GM12892 (cell line): Measurements from ENCODE around the gene CCR9.

ENCODE experiments used
- DNase-seq: peaks from one replicate; pipeline ENCODE4 v3.0.0; 2011; ENCODE audit not compliant: insufficient read length
- FAIRE-seq: peaks from 2 replicates; lab custom pipeline; 2011; peaks lifted over from hg19 to GRCh38; lab: Jason Lieb, UNC
- POLR2A ChIP-seq: IDR thresholded peaks from 2 replicates; pipeline ENCODE4 v1.6.1; 2011; ENCODE audit warnings: low read depth, low read length, control low read depth
- POLR2AphosphoS5 ChIP-seq: IDR thresholded peaks from 2 replicates; pipeline ENCODE4 v1.6.1; 2011; ENCODE audit warnings: low read depth, low read length, control low read depth
- TAF1 ChIP-seq: IDR thresholded peaks from 2 replicates; pipeline ENCODE4 v1.6.1; 2011; ENCODE audit warnings: low read depth, mild to moderate bottlenecking, control low read depth, low read length, borderline replicate concordance

CCR9 gene

GRCh38 chr3:45874677-45875346 lies 11.5 kb upstream of the CCR9 start:
- TF ChIP-seq TAF1 (no peak), POLR2AphosphoS5 (no peak), POLR2A (no peak)
- DNase-seq (no peak), FAIRE-seq (no peak)

GRCh38 chr3:45878124-45878523 lies 8.2 kb upstream of the CCR9 start:
- no peak for TF ChIP-seq POLR2AphosphoS5
- TF ChIP-seq POLR2A, result no peak
- TF ChIP-seq TAF1, result no peak
- DNase-seq, result no peak
- no peak for FAIRE-seq

GRCh38 chr3:45880725-45881077 lies 5.6 kb upstream of the CCR9 start:
- no peak for FAIRE-seq
- no peak for TF ChIP-seq POLR2AphosphoS5
- no peak for TF ChIP-seq TAF1
- TF ChIP-seq POLR2A, result no peak
- DNase-seq, result no peak

- TF ChIP-seq TAF1 (no peak), POLR2AphosphoS5 (no peak), POLR2A (no peak)
- FAIRE-seq (peak; percentile 87), DNase-seq (no peak)
Measured at GRCh38 chr3:45881078-45882022, 5.0 kb upstream of the CCR9 start.

GRCh38 chr3:45884368-45885201 lies 1.8 kb upstream of the CCR9 start:
- no peak for TF ChIP-seq POLR2A
- TF ChIP-seq TAF1, result no peak
- no peak for TF ChIP-seq POLR2AphosphoS5
- FAIRE-seq, result no peak
- DNase-seq, result no peak

GRCh38 chr3:45887285-45887684 lies 942 bp downstream of the CCR9 start:
- TF ChIP-seq TAF1, result no peak
- no peak for TF ChIP-seq POLR2AphosphoS5
- no peak for TF ChIP-seq POLR2A
- DNase-seq, result no peak
- FAIRE-seq, result no peak

GRCh38 chr3:45887759-45888511 lies 1.6 kb downstream of the CCR9 start:
- TF ChIP-seq POLR2A (no peak), TAF1 (no peak), POLR2AphosphoS5 (no peak)
- DNase-seq (no peak), FAIRE-seq (no peak)

GRCh38 chr3:45889337-45889736 lies 3.0 kb downstream of the CCR9 start:
- TF ChIP-seq POLR2AphosphoS5 (no peak), POLR2A (no peak), TAF1 (no peak)
- DNase-seq (no peak), FAIRE-seq (no peak)

GRCh38 chr3:45890405-45890804 lies 4.1 kb downstream of the CCR9 start:
- DNase-seq (no peak), FAIRE-seq (no peak)
- TF ChIP-seq POLR2AphosphoS5 (no peak), POLR2A (no peak), TAF1 (no peak)

GRCh38 chr3:45892161-45892560 lies 5.8 kb downstream of the CCR9 start:
- DNase-seq (no peak), FAIRE-seq (no peak)
- no peak for TF ChIP-seq POLR2A
- TF ChIP-seq POLR2AphosphoS5, result no peak
- no peak for TF ChIP-seq TAF1
